ENCODE results near the gene OR2A14. TPM values are rescaled to one million over a fixed set of nuclear protein-coding genes. Genes with fewer than 3 reads are reported as not detected.
"Not testable (repeated sequence)": the region's sequence is repeated elsewhere in the genome, so short reads cannot be mapped to it uniquely, and the experiment has no call there.

The OR2A14 gene
- polyA plus RNA-seq, 3 donors = not detected

- DNase-seq = no peak
- Histone ChIP-seq H3K4me3 (replicated peaks in 1 of 3; ENCODE audit: low read depth in 2 of 3, low read length in 3 of 3) (no peak overlapping the region), H3K4me2 (replicated peaks; ENCODE audit: extremely low read depth, low read length, poor library complexity, severe bottlenecking) (no peak overlapping the region), H3K4me1 (ENCODE audit: control insufficient read depth in 1 of 2, insufficient read depth in 2 of 2, low read length in 2 of 2) (peaks cover 0 to 4% of the 10 kb centered on the region in 2 donors), H2AFZ (ENCODE audit: insufficient read depth, low read depth, low read length, poor library complexity, severe bottlenecking) (no peak overlapping the region), H3K9me3 (replicated peaks in 1 of 2; ENCODE audit: control insufficient read depth in 1 of 2, insufficient read depth in 1 of 2, low read length in 2 of 2) (no peaks in the 10 kb centered on the region), H4K20me1 (ENCODE audit: insufficient read depth, low read length) (no peaks in the 10 kb centered on the region), H3K27ac (ENCODE audit: low read depth in 1 of 2, low read length in 2 of 2) (no peak overlapping the region), H3K9ac (ENCODE audit: insufficient read depth, low read length, poor library complexity, severe bottlenecking) (no peak overlapping the region), H3K27me3 (ENCODE audit: control insufficient read depth in 2 of 2, insufficient read depth in 2 of 2, low read length in 2 of 2) (no peaks in the 10 kb centered on the region), H3K79me2 (ENCODE audit: insufficient read depth, low read length) (no peaks in the 10 kb centered on the region), H3K36me3 (replicated peaks in 1 of 2; ENCODE audit: control insufficient read depth in 1 of 2, insufficient read depth in 2 of 2, low read length in 2 of 2) (no peaks in the 10 kb centered on the region)
- intact Hi-C loops (cut with micrococcal nuclease) = loop anchor here in 1 of 2 donors (10.0 kb wide), 1 partner anchor 220 kb away; no protein-coding TSS in a partner anchor
- Mint-ChIP-seq H3K9me3 (peaks cover 0 to 9% (median 2%) of the 10 kb centered on the region in 7 donors), H3K4me1 (peaks cover 12% of the 10 kb centered on the region), H3K36me3 (no peaks in the 10 kb centered on the region), H3K27me3 (ENCODE audit: low read depth in 3 of 3) (peaks cover 0 to 4% (median 1%) of the 10 kb centered on the region in 3 donors), H3K4me3 (no peak overlapping the region), H3K27ac (no peak overlapping the region)
- WGBS (ENCODE audit: insufficient coverage) = 100% methylated on average over 5 of the region's 5 CpGs
- TF ChIP-seq CTCF (IDR thresholded peaks at IDR 0.05) = no peak
These were observed 51.6 kb downstream of the OR2A14 start for GRCh38 chr7:144174613-144175012.

GRCh38 chr7:144178380-144179164 is 55.6 kb downstream of the OR2A14 start:
- DNase-seq = peak in 2 of 3 donors; percentile 5 to 9
- H3K36me3 ChIP-seq (replicated peaks in 1 of 2; ENCODE audit: control insufficient read depth in 1 of 2, insufficient read depth in 2 of 2, low read length in 2 of 2); H3K9me3 ChIP-seq (replicated peaks in 1 of 2; ENCODE audit: control insufficient read depth in 1 of 2, insufficient read depth in 1 of 2, low read length in 2 of 2); H3K9ac ChIP-seq (ENCODE audit: insufficient read depth, low read length, poor library complexity, severe bottlenecking); H3K27ac Mint-ChIP-seq; H4K20me1 ChIP-seq (ENCODE audit: insufficient read depth, low read length); H3K27me3 Mint-ChIP-seq (ENCODE audit: low read depth in 3 of 3); H3K9me3 Mint-ChIP-seq; H3K4me3 ChIP-seq (replicated peaks in 1 of 3; ENCODE audit: low read depth in 2 of 3, low read length in 3 of 3); H3K4me3 Mint-ChIP-seq; H3K27ac ChIP-seq (ENCODE audit: low read depth in 1 of 2, low read length in 2 of 2); H3K27me3 ChIP-seq (ENCODE audit: control insufficient read depth in 2 of 2, insufficient read depth in 2 of 2, low read length in 2 of 2); H3K79me2 ChIP-seq (ENCODE audit: insufficient read depth, low read length); H2AFZ ChIP-seq (ENCODE audit: insufficient read depth, low read depth, low read length, poor library complexity, severe bottlenecking); H3K4me2 ChIP-seq (replicated peaks; ENCODE audit: extremely low read depth, low read length, poor library complexity, severe bottlenecking); H3K36me3 Mint-ChIP-seq; H3K4me1 ChIP-seq (ENCODE audit: control insufficient read depth in 1 of 2, insufficient read depth in 2 of 2, low read length in 2 of 2): not testable (repeated sequence)
- peaks cover 12% of the 10 kb centered on the region for H3K4me1 Mint-ChIP-seq
- peak; percentile 41 for TF ChIP-seq CTCF (IDR thresholded peaks at IDR 0.05)
- intact Hi-C loops (cut with micrococcal nuclease) = loop anchor here in 1 of 2 donors (10.0 kb wide), 1 partner anchor 216 kb away; no protein-coding TSS in a partner anchor
- WGBS (ENCODE audit: insufficient coverage) = no CpG with 5 or more reads among the region's 10 CpGs

GRCh38 chr7:144179165-144179479 is 56.1 kb downstream of the OR2A14 start:
- H3K4me3 ChIP-seq (replicated peaks in 1 of 3; ENCODE audit: low read depth in 2 of 3, low read length in 3 of 3); H3K36me3 Mint-ChIP-seq; H3K4me2 ChIP-seq (replicated peaks; ENCODE audit: extremely low read depth, low read length, poor library complexity, severe bottlenecking); H3K79me2 ChIP-seq (ENCODE audit: insufficient read depth, low read length); DNase-seq; H3K9me3 ChIP-seq (replicated peaks in 1 of 2; ENCODE audit: control insufficient read depth in 1 of 2, insufficient read depth in 1 of 2, low read length in 2 of 2); H3K4me3 Mint-ChIP-seq; H3K27ac Mint-ChIP-seq; H3K9me3 Mint-ChIP-seq; H3K4me1 ChIP-seq (ENCODE audit: control insufficient read depth in 1 of 2, insufficient read depth in 2 of 2, low read length in 2 of 2); H4K20me1 ChIP-seq (ENCODE audit: insufficient read depth, low read length); H2AFZ ChIP-seq (ENCODE audit: insufficient read depth, low read depth, low read length, poor library complexity, severe bottlenecking); H3K27ac ChIP-seq (ENCODE audit: low read depth in 1 of 2, low read length in 2 of 2); H3K27me3 Mint-ChIP-seq (ENCODE audit: low read depth in 3 of 3); H3K9ac ChIP-seq (ENCODE audit: insufficient read depth, low read length, poor library complexity, severe bottlenecking); H3K27me3 ChIP-seq (ENCODE audit: control insufficient read depth in 2 of 2, insufficient read depth in 2 of 2, low read length in 2 of 2); H3K36me3 ChIP-seq (replicated peaks in 1 of 2; ENCODE audit: control insufficient read depth in 1 of 2, insufficient read depth in 2 of 2, low read length in 2 of 2): not testable (repeated sequence)
- H3K4me1 Mint-ChIP-seq = peaks cover 12% of the 10 kb centered on the region
- intact Hi-C loops (cut with micrococcal nuclease) = loop anchor here in 1 of 2 donors (10.0 kb wide), 1 partner anchor 216 kb away; no protein-coding TSS in a partner anchor
- WGBS (ENCODE audit: insufficient coverage) = no CpG with 5 or more reads among the region's 2 CpGs

Measured in CD14-positive monocyte (primary cell).